ENCODE data around the gene TMEM256. TPM values are rescaled to one million over a fixed set of nuclear protein-coding genes. Genes with fewer than 3 reads are reported as not detected.

TMEM256 gene
- total and polyA plus RNA-seq, 2 of the 8 experiments (the other 6 are each of a cell fraction or from before 2014, with no cell fraction given): 97.0 to 350 TPM

DNA sequence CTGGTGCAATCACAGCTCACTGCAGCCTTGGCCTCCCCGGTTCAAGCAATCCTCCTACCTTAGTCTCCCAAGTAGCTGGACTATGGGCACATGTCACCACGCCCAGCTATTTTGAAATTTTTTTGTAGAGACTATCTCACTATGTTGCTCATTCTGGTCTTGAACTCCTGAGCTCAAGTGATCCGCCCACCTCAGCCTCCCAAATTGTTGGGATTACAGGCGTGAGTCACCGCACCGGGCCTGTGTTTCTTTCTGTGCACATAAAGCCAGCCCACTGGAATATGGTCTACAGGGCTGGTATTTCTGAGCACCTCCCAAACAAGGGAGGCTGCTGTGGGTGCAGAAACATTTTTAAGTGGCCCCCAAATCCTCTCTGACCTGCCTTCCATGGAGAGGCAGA is 40.6 kb downstream of the TMEM256 start:
- Histone ChIP-seq H2BK20ac (ENCODE audit: low read length) (no peak overlapping the region), H3K14ac (ENCODE audit: insufficient read length) (no peak overlapping the region), H2AK5ac (ENCODE audit: low read depth, low read length) (no peak overlapping the region), H2BK5ac (ENCODE audit: low read depth, low read length) (no peak overlapping the region), H4K5ac (ENCODE audit: insufficient read length, low read depth, low read length) (no peak overlapping the region), H3K56ac (replicated peaks; ENCODE audit: insufficient read length, low read depth, low read length) (no peak overlapping the region), H3K79me2 (ENCODE audit: control insufficient read depth in 1 of 2, insufficient read depth in 2 of 2, low read length in 2 of 2) (no peaks in the 10 kb centered on the region), H3K4me3 (ENCODE audit: extremely low read depth in 1 of 4, insufficient read depth in 2 of 4, low read depth in 3 of 4, low read length in 4 of 4) (no peak overlapping the region), H3K4me2 (ENCODE audit: insufficient read depth in 1 of 2, low read depth in 2 of 2, low read length in 2 of 2) (no peak overlapping the region), H3K27ac (ENCODE audit: low read depth, low read length) (no peak overlapping the region), H2AFZ (ENCODE audit: low read length) (no peak overlapping the region), H3K9me3 (ENCODE audit: insufficient read depth in 2 of 2, low read depth in 1 of 2, low read length in 1 of 2) (no peaks in the 10 kb centered on the region), H3K4me1 (replicated peaks in 1 of 4; ENCODE audit: control insufficient read depth in 3 of 4, insufficient read depth in 4 of 4, low read length in 3 of 4) (peaks cover 0 to 9% (median 3%) of the 10 kb centered on the region in 4 experiments; a peak in 4 of 7 replicates), H4K91ac (replicated peaks; ENCODE audit: insufficient read length, low read length) (no peak overlapping the region), H3K9ac (replicated peaks in 1 of 4; ENCODE audit: extremely low read depth in 1 of 4, low read depth in 3 of 4, low read length in 3 of 4) (no peak overlapping the region), H3K79me1 (ENCODE audit: low read depth, low read length) (no peaks in the 10 kb centered on the region), H3K23ac (ENCODE audit: insufficient read length) (no peak overlapping the region), H3K18ac (ENCODE audit: extremely low read depth, low read length) (no peak overlapping the region; the same call in 1 of the 2 replicates), H3K36me3 (ENCODE audit: control insufficient read depth in 2 of 4, insufficient read depth in 4 of 4, low read length in 3 of 4) (no peaks in the 10 kb centered on the region), H3K27me3 (replicated peaks in 1 of 4; ENCODE audit: control insufficient read depth in 3 of 4, extremely low read depth in 1 of 4, insufficient read depth in 3 of 4, low read length in 3 of 4) (no peaks in the 10 kb centered on the region), H2BK12ac (ENCODE audit: low read depth, low read length) (no peak overlapping the region), H4K20me1 (replicated peaks in 1 of 2; ENCODE audit: control insufficient read depth in 1 of 2, insufficient read depth in 2 of 2, low read length in 2 of 2) (no peaks in the 10 kb centered on the region), H3K4ac (replicated peaks; ENCODE audit: insufficient read length, low read depth, low read length) (no peak overlapping the region), H3K23me2 (ENCODE audit: low read depth, low read length) (no peaks in the 10 kb centered on the region), H2BK15ac (ENCODE audit: low read length) (no peak overlapping the region), H2BK120ac (replicated peaks; ENCODE audit: low read depth, low read length) (no peak overlapping the region), H4K8ac (ENCODE audit: extremely low read depth, insufficient read depth, low read length) (no peak overlapping the region)
- DNase-seq (ENCODE audit: low read depth in 1 of 2, low spot score in 2 of 2): no peak
- ChIA-PET POLR2A (ENCODE audit: partially characterized antibody) (interaction anchor here (0.7 to 1.5 kb wide), 3 partner anchors 13 to 121 kb away, joined by 3 to 4 read pairs (median 3); partner anchors contain the start of gene POLR2A), CTCF (ENCODE audit: partially characterized antibody) (interaction anchor here (0.7 to 2.0 kb wide), 4 partner anchors 10 to 197 kb away, joined by 4 to 7 read pairs (median 4); partner anchors contain the start of genes NEURL4 and PLSCR3)
- WGBS, 2 experiments (ENCODE audit: extremely low coverage in 1 of 2, insufficient coverage in 1 of 2, insufficient read length in 1 of 2, insufficient replicate concordance in 2 of 2, low coverage in 1 of 2, low lambda C conversion rate in 2 of 2, missing lambda C conversion rate in 1 of 2): 96% methylated on average over 6 of the region's 6 CpGs; no CpG with 5 or more reads in 1 of the 2 experiments
- no peak for FAIRE-seq
- TF ChIP-seq KDM1A (IDR thresholded peaks at IDR 0.05; ENCODE audit: borderline replicate concordance, low read length) (no peak), BCL11A (IDR thresholded peaks at IDR 0.05; ENCODE audit: low read depth in 2 of 2, low read length in 2 of 2) (no peak)
- TF ChIP-seq, protein P1, sequence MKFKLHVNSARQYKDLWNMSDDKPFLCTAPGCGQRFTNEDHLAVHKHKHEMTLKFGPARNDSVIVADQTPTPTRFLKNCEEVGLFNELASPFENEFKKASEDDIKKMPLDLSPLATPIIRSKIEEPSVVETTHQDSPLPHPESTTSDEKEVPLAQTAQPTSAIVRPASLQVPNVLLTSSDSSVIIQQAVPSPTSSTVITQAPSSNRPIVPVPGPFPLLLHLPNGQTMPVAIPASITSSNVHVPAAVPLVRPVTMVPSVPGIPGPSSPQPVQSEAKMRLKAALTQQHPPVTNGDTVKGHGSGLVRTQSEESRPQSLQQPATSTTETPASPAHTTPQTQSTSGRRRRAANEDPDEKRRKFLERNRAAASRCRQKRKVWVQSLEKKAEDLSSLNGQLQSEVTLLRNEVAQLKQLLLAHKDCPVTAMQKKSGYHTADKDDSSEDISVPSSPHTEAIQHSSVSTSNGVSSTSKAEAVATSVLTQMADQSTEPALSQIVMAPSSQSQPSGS (IDR thresholded peaks at IDR 0.05; ENCODE audit: low read length): no peak

Data from H1 (cell line).